Keratinocyte (primary cell): ENCODE results near the gene SH2D5. TPM values are rescaled to one million over a fixed set of nuclear protein-coding genes. Genes with fewer than 3 reads are reported as not detected.

Source experiments
- DNase-seq: peaks from one replicate; pipeline ENCODE4 v3.0.0-alpha.2; 2011; ENCODE audit warnings: low read depth, missing footprints, low spot score
- FAIRE-seq: peaks from 2 replicates; lab custom pipeline; 2011; peaks lifted over from hg19 to GRCh38; lab: Jason Lieb, UNC
- H2AFZ ChIP-seq: 2 replicates; pipeline ENCODE4 v1.6.0; 2012; ENCODE audit warnings: low read length, control low read depth, inconsistent platforms; ENCODE audit not compliant: control insufficient read depth
- H3K27ac ChIP-seq: 2 replicates; pipeline ENCODE4 v1.5.1; 2011; ENCODE audit warnings: low read length; ENCODE audit not compliant: control insufficient read depth, insufficient read depth
- H3K27me3 ChIP-seq: 3 replicates; pipeline ENCODE4 v1.6.0; 2011; ENCODE audit warnings: low read length; ENCODE audit not compliant: control insufficient read depth, insufficient read depth; ENCODE audit errors: extremely low read depth
- H3K36me3 ChIP-seq, 2 experiments: 2 replicates in 1 of 2; 3 replicates in 1 of 2; pipeline ENCODE4 v1.5.1; 2011; ENCODE audit warnings: low read length in 2 of 2, mild to moderate bottlenecking in 1 of 2; ENCODE audit not compliant: control insufficient read depth in 2 of 2, insufficient read depth in 2 of 2; ENCODE audit errors: extremely low read depth in 1 of 2
- H3K4me1 ChIP-seq: 3 replicates; pipeline ENCODE4 v1.5.1; 2011; ENCODE audit warnings: low read length; ENCODE audit not compliant: control insufficient read depth, insufficient read depth; ENCODE audit errors: extremely low read depth
- H3K4me2 ChIP-seq: 3 replicates; pipeline ENCODE4 v1.6.0; 2011; ENCODE audit warnings: low read depth, low read length; ENCODE audit not compliant: control insufficient read depth, insufficient read depth; ENCODE audit errors: extremely low read depth
- H3K4me3 ChIP-seq, 3 experiments: fragments of 200-600 bp in 1 of 3; sonication (generic) in 1 of 3; 2 replicates in 2 of 3; 3 replicates in 1 of 3; pipeline ENCODE4 v1.5.1; 2011 to 2016; ENCODE audit warnings: low read length in 3 of 3, mild to moderate bottlenecking in 3 of 3, control low read depth in 2 of 3, inconsistent platforms in 1 of 3, low read depth in 1 of 3, mixed read lengths in 1 of 3, mixed run types in 1 of 3, moderate library complexity in 1 of 3; ENCODE audit not compliant: control insufficient read depth in 2 of 3, insufficient read depth in 2 of 3; ENCODE audit errors: extremely low read depth in 1 of 3
- H3K79me2 ChIP-seq: 2 replicates; pipeline ENCODE4 v1.6.0; 2012; ENCODE audit warnings: low read length; ENCODE audit not compliant: control insufficient read depth, insufficient read depth
- H3K9ac ChIP-seq: 3 replicates; pipeline ENCODE4 v1.6.0; 2011; ENCODE audit warnings: low read length; ENCODE audit not compliant: control insufficient read depth, insufficient read depth; ENCODE audit errors: extremely low read depth
- H3K9me1 ChIP-seq: 3 replicates; pipeline ENCODE4 v1.6.0; 2011; ENCODE audit warnings: low read length; ENCODE audit not compliant: control insufficient read depth, insufficient read depth; ENCODE audit errors: extremely low read depth
- H3K9me3 ChIP-seq: 2 replicates; pipeline ENCODE4 v1.5.1; 2012; ENCODE audit warnings: low read depth, low read length; ENCODE audit not compliant: control insufficient read depth
- H4K20me1 ChIP-seq: 3 replicates; pipeline ENCODE4 v1.6.0; 2011; ENCODE audit warnings: low read length; ENCODE audit not compliant: control insufficient read depth, insufficient read depth; ENCODE audit errors: extremely low read depth
- CTCF ChIP-seq, 3 experiments: IDR thresholded peaks in 1 of 3; conservative IDR thresholded peaks in 1 of 3; optimal IDR thresholded peaks in 1 of 3; 2 replicates in 2 of 3; 3 replicates in 1 of 3; pipeline versions ENCODE3 to v1.5.1; 2011; ENCODE audit warnings: low read length in 3 of 3, mild to moderate bottlenecking in 3 of 3, moderate library complexity in 2 of 3, control low read depth in 1 of 3, inconsistent platforms in 1 of 3; ENCODE audit not compliant: insufficient read depth in 2 of 3; ENCODE audit errors: extremely low read depth in 1 of 3
- EZH2 ChIP-seq: IDR thresholded peaks from one replicate; pipeline ENCODE4 v1.6.1; 2012; ENCODE audit warnings: inconsistent platforms, mild to moderate bottlenecking, low read length, moderate library complexity
- dilution Hi-C: fragments of 300-500 bp; cut with MboI; formaldehyde crosslinking; loops from one replicate; pipeline ENCODE4 v1.7.0; 2020; ENCODE audit warnings: low sequenced_read_pairs; ENCODE audit not compliant: extremely low pct_ligation_motif_present
- polyA plus RNA-seq, 5 experiments: library from polyadenylated mRNA; depleted of rRNA in 3 of 5; stranded (reverse) in 3 of 5; stranded (forward) in 1 of 5; unstranded in 1 of 5; fragments of >200 nt; gene quantifications; 1 replicate in 1 of 5; 2 replicates in 3 of 5; 3 replicates in 1 of 5; pipeline versions ENCODE4 v1.2.1 to v1.2.3, GENCODE V29; 2011 to 2012; ENCODE audit warnings: missing spikeins in 2 of 5, low read depth in 1 of 5, low replicate concordance in 1 of 5

The SH2D5 gene
- polyA plus RNA-seq, 1 donor (not counting 4 experiments of a cell fraction or from before 2014, with no cell fraction given) = 60.8 TPM

GRCh38 chr1:20735581-20736111 is 3.1 kb upstream of the SH2D5 start:
- dilution Hi-C loops = no loop called here
- Histone ChIP-seq H3K4me3 (no peak overlapping the region), H3K36me3 (peaks cover 10 to 13% of the 10 kb centered on the region in 2 experiments), H3K27me3 (no peaks in the 10 kb centered on the region), H3K9me1 (no peaks in the 10 kb centered on the region), H3K27ac (peak overlapping the region; percentile 81), H3K4me1 (peaks cover 65% of the 10 kb centered on the region), H3K9me3 (no peaks in the 10 kb centered on the region), H4K20me1 (no peaks in the 10 kb centered on the region), H2AFZ (no peak overlapping the region), H3K79me2 (peaks cover 12% of the 10 kb centered on the region), H3K9ac (peak overlapping the region; percentile 58), H3K4me2 (peak overlapping the region; percentile 69)
- no peak for TF ChIP-seq CTCF (optimal IDR thresholded peaks at IDR 0.05 in 1 of 3, IDR thresholded peaks at IDR 0.05 in 1 of 3, conservative IDR thresholded peaks at IDR 0.05 in 1 of 3; ENCODE audit: extremely low read depth in 1 of 3, insufficient read depth in 2 of 3, low read length in 3 of 3)
- FAIRE-seq (peak; percentile 98), DNase-seq (peak; percentile 99)

- FAIRE-seq (no peak), DNase-seq (no peak)
- Histone ChIP-seq H3K36me3 (peaks cover 13 to 22% of the 10 kb centered on the region in 2 experiments), H4K20me1 (no peaks in the 10 kb centered on the region), H3K27ac (peak overlapping the region; percentile 85), H3K4me1 (peaks cover 62% of the 10 kb centered on the region), H2AFZ (no peak overlapping the region), H3K27me3 (no peaks in the 10 kb centered on the region), H3K4me2 (peak overlapping the region; percentile 97), H3K9ac (peak overlapping the region; percentile 88), H3K9me1 (no peaks in the 10 kb centered on the region), H3K79me2 (peaks cover 33% of the 10 kb centered on the region), H3K9me3 (no peaks in the 10 kb centered on the region), H3K4me3 (peak overlapping the region in 1 of 3 experiments; percentile 18)
- TF ChIP-seq EZH2 = no peak
- no peak for TF ChIP-seq CTCF (optimal IDR thresholded peaks at IDR 0.05 in 1 of 3, IDR thresholded peaks at IDR 0.05 in 1 of 3, conservative IDR thresholded peaks at IDR 0.05 in 1 of 3; ENCODE audit: extremely low read depth in 1 of 3, insufficient read depth in 2 of 3, low read length in 3 of 3)
- dilution Hi-C loops = no loop called here
Observed at GRCh38 chr1:20733360-20733975, 965 bp upstream of the SH2D5 start.
